Measurements from ENCODE around the gene SLC66A1.

DNA sequence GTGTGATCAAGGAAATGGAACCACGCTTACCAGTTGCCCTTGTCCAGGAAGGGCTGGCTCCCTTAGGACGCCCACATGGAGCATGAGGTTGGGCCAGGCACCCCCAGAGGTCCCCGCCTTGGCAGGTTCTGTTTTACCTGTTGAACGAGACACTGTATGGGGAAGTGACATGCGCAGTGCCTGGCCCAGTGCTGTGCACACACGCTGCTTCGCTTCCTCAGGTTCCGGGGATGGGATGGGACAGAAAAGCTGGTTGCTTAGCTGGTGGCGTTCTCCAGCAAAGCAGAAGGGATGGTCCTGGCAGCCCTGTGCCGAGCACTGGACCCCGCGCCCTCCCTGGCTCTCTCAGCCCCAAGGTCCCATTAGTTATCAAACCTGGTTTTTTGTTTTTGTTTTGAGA lies 20.7 kb downstream of the SLC66A1 start:
- TF ChIP-seq, protein P1, sequence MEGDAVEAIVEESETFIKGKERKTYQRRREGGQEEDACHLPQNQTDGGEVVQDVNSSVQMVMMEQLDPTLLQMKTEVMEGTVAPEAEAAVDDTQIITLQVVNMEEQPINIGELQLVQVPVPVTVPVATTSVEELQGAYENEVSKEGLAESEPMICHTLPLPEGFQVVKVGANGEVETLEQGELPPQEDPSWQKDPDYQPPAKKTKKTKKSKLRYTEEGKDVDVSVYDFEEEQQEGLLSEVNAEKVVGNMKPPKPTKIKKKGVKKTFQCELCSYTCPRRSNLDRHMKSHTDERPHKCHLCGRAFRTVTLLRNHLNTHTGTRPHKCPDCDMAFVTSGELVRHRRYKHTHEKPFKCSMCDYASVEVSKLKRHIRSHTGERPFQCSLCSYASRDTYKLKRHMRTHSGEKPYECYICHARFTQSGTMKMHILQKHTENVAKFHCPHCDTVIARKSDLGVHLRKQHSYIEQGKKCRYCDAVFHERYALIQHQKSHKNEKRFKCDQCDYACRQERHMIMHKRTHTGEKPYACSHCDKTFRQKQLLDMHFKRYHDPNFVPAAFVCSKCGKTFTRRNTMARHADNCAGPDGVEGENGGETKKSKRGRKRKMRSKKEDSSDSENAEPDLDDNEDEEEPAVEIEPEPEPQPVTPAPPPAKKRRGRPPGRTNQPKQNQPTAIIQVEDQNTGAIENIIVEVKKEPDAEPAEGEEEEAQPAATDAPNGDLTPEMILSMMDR (conservative IDR thresholded peaks at IDR 0.05; ENCODE audit: low read length), result no peak
- no peak for TF ChIP-seq EZH2phosphoT487 (IDR thresholded peaks at IDR 0.05; ENCODE audit: borderline replicate concordance)

Measured in Loucy (cell line).